ENCODE data around the gene TMPO. TPM values are rescaled to one million over a fixed set of nuclear protein-coding genes. Genes with fewer than 3 reads are reported as not detected.

TMPO gene
- 76.7 and 119 TPM in 2 replicates for total RNA-seq

GRCh38 chr12:98515287-98516110 lies at the start of gene TMPO:
Gene TMPO (plus strand): TSS chr12:98515590. CDS start chr12:98515868, 278 bp downstream.

GRCh38 chr12:98593351-98594049 lies 78.1 kb downstream of the TMPO start, which contains the start of gene SLC25A3:
Gene SLC25A3 (plus strand): TSS chr12:98593686. CDS start chr12:98593979, 293 bp downstream.

Other genes starting within 250 kb of the TMPO start
- gene SLC25A3, start 78.1 kb downstream of the TMPO start, total RNA-seq, result 663 and 797 TPM in 2 replicates
- gene IKBIP, start 129.2 kb downstream of the TMPO start, total RNA-seq, result 71.6 and 86.1 TPM in 2 replicates
- 14.4 and 15.5 TPM in 2 replicates for gene APAF1, start 129.7 kb downstream of the TMPO start, total RNA-seq